ENCODE measurements around the gene STAB1.

- TF ChIP-seq CTCF (conservative IDR thresholded peaks at IDR 0.05; ENCODE audit: low read depth, low read length) (no peak), EZH2phosphoT487 (IDR thresholded peaks at IDR 0.05; ENCODE audit: borderline replicate concordance, low read length) (no peak), EZH2 (IDR thresholded peaks at IDR 0.05; ENCODE audit: low read length, unreplicated experiment) (no peak)
Measured at GRCh38 chr3:52493232-52494017, 1.7 kb upstream of the STAB1 start.

Measured in PC-3 (cell line).